GM13977 (cell line): ENCODE measurements around the gene ENDOU.

Source experiments
- DNase-seq: peaks from one replicate; pipeline ENCODE4 v3.0.0; 2012; ENCODE audit warnings: low spot score
- CTCF ChIP-seq: IDR thresholded peaks from 2 replicates; pipeline ENCODE4 v1.5.1; 2012; ENCODE audit warnings: mild to moderate bottlenecking, control low read depth; ENCODE audit not compliant: insufficient read depth; ENCODE audit errors: extremely low read depth, missing control alignments
- in situ Hi-C: fragments of 300-500 bp; cut with MboI; formaldehyde crosslinking; loops from one replicate; pipeline ENCODE4 v1.12.0; 2022; ENCODE audit warnings: low sequenced_read_pairs, low pct_unique_long_range_greater_than_20kb, mixed read lengths, inconsistent platforms; ENCODE audit not compliant: unreplicated experiment

Gene ENDOU

GRCh38 chr12:47747596-47748506 lies 22.6 kb upstream of the ENDOU start:
- in situ Hi-C loops = loop anchor here (25.0 kb wide), 1 partner anchor 414 kb away; the partner anchor contains the start of gene ASB8
- DNase-seq = no peak
- TF ChIP-seq CTCF = no peak

- in situ Hi-C loops = loop anchor here (25.0 kb wide), 1 partner anchor 415 kb away; the partner anchor contains the start of gene ASB8
- no peak for DNase-seq
- no peak for TF ChIP-seq CTCF
These were observed 21.8 kb upstream of the ENDOU start for GRCh38 chr12:47747126-47747525.

GRCh38 chr12:47746523-47746922 lies 21.2 kb upstream of the ENDOU start:
- no peak for DNase-seq
- no peak for TF ChIP-seq CTCF
- in situ Hi-C loops = loop anchor here (25.0 kb wide), 1 partner anchor 416 kb away; the partner anchor contains the start of gene ASB8

GRCh38 chr12:47746073-47746472 lies 20.8 kb upstream of the ENDOU start:
- no peak for TF ChIP-seq CTCF
- no peak for DNase-seq
- in situ Hi-C loops = loop anchor here (25.0 kb wide), 1 partner anchor 416 kb away; the partner anchor contains the start of gene ASB8

- DNase-seq = no peak
- TF ChIP-seq CTCF = no peak
- in situ Hi-C loops = loop anchor here (25.0 kb wide), 1 partner anchor 417 kb away; the partner anchor contains the start of gene ASB8
These were observed 20.3 kb upstream of the ENDOU start for GRCh38 chr12:47745485-47746041.

- in situ Hi-C loops = loop anchor here (25.0 kb wide), 1 partner anchor 417 kb away; the partner anchor contains the start of gene ASB8
- TF ChIP-seq CTCF = no peak
- no peak for DNase-seq
These were observed 19.6 kb upstream of the ENDOU start for GRCh38 chr12:47744778-47745436.
